Suppressor macrophage treated with lipopolysaccharide for 4 hours (primary cell): ENCODE data around the gene LINGO4.

ENCODE experiments used
- DNase-seq: peaks from one replicate; pipeline ENCODE4 v3.0.0-alpha.2; 2020

Gene LINGO4

GRCh38 chr1:151832318-151832980, 27.2 kb upstream of the LINGO4 start:
- no peak for DNase-seq

GRCh38 chr1:151831605-151832004, 26.4 kb upstream of the LINGO4 start, which contains the start of gene RORC:
Gene RORC, minus strand, starts transcription at chr1:151831802. Its CDS starts 38 bp downstream, at chr1:151831764.
- DNase-seq, result no peak

- no peak for DNase-seq
These were observed 26.0 kb upstream of the LINGO4 start for GRCh38 chr1:151831256-151831591.

DNA sequence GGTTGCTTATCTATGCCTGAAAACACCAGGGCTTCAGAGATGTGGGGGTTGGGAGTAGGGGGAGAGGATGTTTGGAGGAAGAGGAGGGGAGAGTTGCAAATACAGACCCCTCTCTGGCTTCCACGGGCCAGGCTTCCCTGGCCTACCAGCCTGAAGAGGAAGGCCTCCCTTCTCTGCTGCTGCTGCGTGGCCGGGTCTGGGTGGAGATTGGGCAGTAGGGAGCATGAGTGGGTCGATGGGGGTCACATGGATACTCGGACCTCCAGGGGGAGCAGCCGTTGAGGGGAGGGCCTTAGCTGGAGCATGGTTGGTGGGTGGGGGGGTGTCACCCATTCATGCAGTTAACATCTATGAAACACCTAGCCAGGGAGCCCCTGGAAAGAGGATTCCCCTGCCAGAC, 24.8 kb upstream of the LINGO4 start:
- DNase-seq, result no peak

- no peak for DNase-seq
These were observed 24.3 kb upstream of the LINGO4 start for GRCh38 chr1:151829352-151830046.

DNA sequence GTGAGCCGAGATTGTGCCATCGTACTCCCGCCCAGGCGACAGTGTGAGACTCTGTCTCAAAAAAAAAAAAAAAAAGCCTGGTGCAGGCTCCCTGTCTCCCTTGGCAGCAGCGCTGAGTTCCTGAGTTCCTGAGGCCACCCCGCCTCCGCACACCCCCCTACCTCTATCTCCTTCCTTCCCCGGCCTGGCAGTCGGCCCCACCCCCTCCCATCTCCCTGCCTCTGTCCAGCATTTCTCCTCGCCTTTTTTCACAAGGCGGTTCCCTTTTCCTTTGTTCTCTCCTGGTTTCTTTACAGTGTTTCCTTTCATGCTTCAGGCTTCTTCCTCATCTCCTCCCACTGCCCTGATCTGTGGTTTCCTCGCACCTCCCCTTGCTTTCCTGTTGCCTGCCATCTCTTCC, 23.7 kb upstream of the LINGO4 start:
- DNase-seq, result peak; percentile 42

- DNase-seq, result no peak
These were observed 22.6 kb upstream of the LINGO4 start for GRCh38 chr1:151827853-151828252.

- DNase-seq, result no peak
These were observed 20.8 kb upstream of the LINGO4 start for GRCh38 chr1:151825751-151826660.

GRCh38 chr1:151825204-151825603, 20.0 kb upstream of the LINGO4 start:
- no peak for DNase-seq

DNA sequence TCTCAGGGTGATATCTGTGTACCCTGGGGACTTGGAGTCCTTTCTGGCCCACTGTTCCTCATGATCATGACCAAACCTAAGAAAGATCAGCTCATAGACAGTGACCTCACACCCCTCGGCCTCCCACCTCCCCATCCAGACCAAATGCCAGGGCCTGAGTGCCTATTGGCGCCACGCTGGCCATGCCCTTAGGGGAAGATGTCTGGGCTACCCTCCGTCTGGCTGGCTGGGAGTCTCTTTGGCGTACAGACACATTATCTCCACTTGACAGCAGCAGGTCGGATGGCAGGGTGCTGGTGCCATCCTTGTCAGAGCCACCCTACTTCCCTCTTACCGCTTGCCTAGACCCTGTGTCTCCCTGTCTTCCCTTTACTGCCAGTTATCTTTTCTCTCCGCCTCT, 18.0 kb upstream of the LINGO4 start:
- DNase-seq, result no peak

GRCh38 chr1:151822404-151822803, 17.2 kb upstream of the LINGO4 start:
- peak; percentile 45 for DNase-seq

GRCh38 chr1:151820940-151821339, 15.7 kb upstream of the LINGO4 start:
- peak; percentile 46 for DNase-seq

DNA sequence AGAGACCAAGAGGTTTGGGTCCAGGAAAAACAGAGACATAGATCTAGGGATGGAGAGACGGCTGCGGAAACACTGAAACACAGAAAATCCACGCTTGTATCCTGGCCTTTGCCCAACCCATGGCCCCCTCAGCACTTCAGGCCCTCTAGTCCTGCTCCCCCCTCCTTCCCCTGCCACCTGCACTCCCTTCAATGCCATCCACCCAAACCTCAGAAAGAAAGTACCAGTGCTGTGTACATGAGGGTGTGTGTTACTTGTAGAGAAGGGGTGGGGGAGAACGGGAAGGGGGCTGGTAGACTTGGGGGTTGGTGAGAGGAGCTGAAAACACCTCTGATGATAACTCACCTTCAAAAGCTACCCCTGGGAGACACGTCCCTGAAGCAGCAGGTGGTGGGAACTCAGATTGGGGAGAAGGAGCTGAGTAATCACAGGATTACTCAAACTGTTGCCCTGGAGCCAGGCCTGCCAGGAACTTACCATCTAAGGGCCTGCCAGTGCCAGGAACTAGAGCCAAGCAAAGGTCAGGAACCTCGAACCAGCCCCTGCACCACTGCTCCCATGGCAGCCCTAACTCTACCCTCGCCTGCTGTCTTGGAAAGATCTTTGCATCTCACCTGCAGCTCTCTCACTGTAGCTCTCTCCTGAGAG, 14.9 kb upstream of the LINGO4 start:
- DNase-seq, result peak; percentile 60

DNA sequence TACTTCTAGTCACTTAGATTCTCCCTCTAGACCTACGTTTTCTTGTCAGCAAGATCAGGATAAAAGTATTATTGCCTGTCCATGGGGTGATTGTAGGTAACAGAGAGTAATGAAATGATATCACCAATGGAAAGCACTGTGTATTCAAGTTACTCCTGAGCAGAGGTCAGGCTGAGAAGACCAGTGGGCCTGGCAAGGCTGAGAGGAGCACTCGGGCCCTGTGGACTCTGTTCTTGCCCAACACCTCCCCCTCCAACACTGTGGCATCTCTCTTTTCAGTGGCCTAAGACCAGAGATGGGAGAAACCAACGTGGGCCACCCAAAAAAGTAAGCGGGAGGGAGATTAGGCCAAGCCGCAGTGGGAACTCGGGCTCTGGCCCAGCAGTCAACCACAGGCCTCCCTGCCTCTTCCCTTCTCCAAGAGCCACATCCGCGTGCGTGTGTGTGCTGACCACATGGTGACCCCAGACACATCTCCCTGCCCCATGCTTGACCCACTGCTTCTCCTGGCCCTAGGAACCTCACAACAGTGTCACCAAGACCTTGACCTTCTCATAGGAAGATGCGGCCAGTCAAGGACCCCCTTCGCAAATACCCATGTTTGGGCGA, 14.1 kb upstream of the LINGO4 start:
- DNase-seq, result no peak

DNA sequence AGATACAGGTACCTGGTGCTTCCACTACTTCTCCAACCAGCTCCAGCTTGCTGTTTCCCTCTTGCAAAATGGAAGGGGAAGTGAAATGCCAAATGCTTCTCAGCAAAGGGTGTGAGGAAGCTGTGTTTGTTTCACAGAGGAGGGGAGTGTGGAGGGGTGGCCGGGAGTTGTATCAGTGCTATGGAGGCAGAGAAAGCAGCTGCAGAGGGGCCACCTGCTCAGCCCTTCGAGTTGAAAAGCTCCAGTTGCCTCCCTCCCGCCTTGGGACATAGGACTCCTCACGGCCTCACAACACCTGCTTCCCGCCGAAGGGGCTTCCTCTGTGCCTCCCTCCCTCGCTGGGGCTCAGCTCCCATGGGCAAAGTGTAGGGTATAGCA, 12.1 kb upstream of the LINGO4 start:
- DNase-seq, result peak; percentile 51

DNA sequence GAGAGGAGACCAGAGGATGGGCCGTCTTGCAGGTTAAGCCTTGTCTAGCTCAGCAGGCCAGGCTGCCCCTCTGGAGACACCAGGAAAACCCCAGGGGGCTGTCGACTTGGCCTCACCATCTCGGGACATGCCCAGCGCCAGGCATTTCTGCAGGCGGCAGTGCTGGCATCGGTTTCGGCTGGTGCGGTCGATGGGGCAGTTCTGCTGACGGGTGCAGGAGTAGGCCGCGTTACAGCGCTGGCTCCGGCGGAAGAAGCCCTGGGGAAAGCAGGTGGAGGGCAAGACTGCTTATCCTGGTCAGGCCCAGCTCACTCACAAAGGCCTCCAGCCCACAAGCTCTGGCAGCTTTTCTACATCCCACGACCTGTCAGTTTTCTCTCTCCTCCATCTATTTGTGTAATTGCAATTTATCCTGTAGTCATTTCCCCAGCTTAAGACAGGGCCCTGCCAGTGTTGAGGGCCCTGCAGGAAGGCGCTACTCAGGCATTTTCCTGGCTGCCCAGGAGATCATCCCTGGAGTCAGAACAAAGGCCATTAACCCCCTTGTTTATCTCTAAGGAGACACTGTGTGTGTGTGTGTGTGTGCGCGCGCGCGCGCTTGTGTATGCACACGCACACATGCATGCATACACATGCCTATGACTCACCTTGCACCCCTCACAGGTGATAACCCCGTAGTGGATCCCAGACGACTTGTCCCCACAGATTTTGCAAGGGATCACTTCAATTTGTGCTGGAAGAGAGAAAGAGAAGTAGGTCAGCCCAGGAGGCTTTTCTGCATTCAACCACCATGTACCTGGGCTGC, 11.5 kb upstream of the LINGO4 start:
- DNase-seq, result no peak

DNA sequence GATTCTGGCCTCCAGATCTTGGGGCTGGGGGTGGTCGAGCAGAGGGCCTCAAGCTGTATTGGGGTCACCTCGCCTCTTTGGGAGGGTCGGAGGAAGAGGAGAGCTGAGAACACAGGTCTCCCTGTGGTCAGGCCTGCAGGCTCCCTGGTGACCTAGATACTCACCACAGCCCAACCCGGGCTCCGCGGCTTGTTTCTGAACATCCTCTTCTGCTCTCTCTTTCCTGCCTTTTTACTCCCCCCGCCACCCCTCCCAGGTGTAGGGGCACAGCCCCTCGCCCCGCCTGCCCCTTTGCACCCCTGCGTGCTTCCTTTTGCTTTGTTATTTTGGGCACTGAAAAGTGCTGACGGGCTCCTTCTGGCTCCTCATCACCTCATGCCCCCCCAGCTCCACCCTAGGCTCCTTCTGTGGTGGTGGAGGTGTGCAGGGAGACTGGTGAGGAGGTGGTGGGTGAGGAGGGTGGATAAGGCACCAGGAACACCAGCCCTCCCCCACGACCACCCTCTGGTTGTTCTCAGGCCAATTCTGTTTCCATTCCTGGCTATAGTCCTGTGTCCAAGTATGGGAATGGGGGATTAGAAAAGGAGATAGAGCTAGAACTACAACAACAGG, 10.6 kb upstream of the LINGO4 start:
- DNase-seq, result no peak

DNA sequence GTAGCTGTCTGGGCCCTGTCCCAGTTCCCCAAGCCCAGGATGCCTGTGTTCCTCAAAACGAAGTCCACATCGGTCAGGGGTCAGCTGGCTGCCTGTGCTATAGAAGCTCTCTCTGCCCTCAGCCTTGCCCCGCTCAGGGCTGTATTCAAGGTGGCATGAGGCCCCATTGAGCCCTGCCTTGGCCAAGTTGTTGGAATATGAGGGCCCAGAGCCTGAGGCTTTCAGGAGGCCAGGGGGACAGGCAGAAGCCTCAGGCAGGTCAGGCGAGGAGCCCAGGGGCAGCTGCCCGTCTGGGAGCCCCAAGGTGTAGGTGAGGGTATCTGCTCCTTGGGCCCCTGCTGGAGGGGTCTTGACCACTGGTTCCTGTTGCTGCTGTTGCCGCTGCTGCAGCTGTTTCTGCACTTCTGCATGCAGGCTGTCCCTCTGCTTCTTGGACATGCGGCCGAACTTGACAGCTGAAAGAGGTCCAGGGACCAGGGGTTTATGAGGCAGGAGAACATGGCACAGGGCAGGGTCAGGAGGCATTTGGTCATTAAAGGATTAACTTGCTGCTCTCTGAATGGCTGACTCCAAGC, 9.8 kb upstream of the LINGO4 start:
- DNase-seq, result no peak

GRCh38 chr1:151814426-151814825, 9.2 kb upstream of the LINGO4 start:
- DNase-seq, result no peak

DNA sequence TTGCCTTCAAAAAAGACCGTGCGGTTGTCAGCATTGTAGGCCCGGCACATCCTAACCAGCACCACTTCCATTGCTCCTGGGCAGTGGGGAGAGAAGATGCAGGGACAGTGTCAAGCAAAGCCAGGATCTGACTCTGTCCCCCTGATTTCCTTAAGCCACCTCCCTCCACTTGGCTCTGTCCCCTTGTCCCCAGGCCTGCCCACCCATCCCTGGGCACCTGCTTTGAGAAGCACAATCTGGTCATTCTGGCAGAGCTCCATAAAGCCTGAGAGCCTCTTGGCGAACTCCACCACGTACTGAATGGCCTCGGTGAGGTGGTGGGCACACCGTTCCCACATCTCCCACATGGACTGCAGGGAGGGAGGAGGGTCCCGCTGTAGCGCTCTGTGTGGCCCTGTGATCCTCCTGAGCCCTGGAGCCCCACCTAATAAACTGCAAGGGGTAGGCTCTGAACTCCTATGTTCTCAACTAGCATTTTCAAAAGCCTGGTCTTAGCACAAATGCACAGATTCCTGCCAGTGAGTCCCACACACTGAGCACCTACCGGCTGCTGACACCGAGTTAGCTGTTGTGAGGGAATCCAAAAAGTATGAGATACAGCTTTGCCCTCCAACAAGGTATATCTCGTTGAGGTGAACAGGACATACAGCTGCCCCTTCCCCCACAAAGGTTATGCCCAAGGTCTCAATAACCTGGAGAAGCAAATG, 8.2 kb upstream of the LINGO4 start:
- DNase-seq, result no peak
